ENCODE measurements around the gene SWI5. TPM values are rescaled to one million over a fixed set of nuclear protein-coding genes. Genes with fewer than 3 reads are reported as not detected.

The SWI5 gene
- total RNA-seq, 1 experiment from 2014 or later, result 22.4 TPM

DNA sequence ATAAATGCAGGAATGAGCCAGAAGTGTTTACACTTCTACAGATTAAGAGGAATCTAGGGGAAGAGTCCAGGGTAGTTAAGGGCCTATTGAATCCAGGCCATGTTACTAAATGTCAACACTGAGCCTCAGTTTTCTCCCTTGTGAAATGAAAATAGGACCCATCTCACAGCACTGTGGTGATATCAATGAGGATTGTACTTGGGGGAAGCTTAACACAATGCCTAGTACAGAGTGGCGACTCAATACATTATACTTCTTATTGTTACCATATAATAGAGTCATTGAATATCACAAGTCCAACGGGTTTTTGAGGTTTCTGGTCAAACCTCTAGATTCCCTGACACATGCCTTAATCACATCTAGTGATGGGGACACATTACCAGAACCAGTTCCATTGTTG lies 41.6 kb downstream of the SWI5 start:
- H3K9me2 ChIP-seq (ENCODE audit: insufficient read depth), result no peaks in the 10 kb centered on the region
- H3K36me3 ChIP-seq (ENCODE audit: control insufficient read depth in 1 of 2, insufficient read depth in 2 of 2, low read length in 2 of 2), result peaks cover 8 to 15% of the 10 kb centered on the region in 2 experiments; a peak in 3 of 4 replicates
- ChIA-PET RAD21 (ENCODE audit: low non-redundant PET in 1 of 2, low total read pairs in 2 of 2, uncharacterized antibody in 2 of 2, unreplicated experiment in 2 of 2) (interaction anchor here in 1 of 2 experiments (0.8 kb wide), 1 partner anchor 21 kb away, joined by 3 read pairs; no protein-coding TSS in a partner anchor), CTCF (no interaction called here), POLR2A (no interaction called here)
- no peak overlapping the region for H3K4me3 ChIP-seq (replicated peaks in 1 of 2; ENCODE audit: low read depth in 1 of 2, low read length in 2 of 2)
- H3K4me2 ChIP-seq (ENCODE audit: low read length), result no peak overlapping the region
- ATAC-seq (no peak), DNase-seq (ENCODE audit: low read depth, low spot score) (no peak)
- H3K79me2 ChIP-seq (ENCODE audit: insufficient read depth, low read length), result peaks cover 14% of the 10 kb centered on the region
- no TSS peak for BruUV-seq (replicated peaks)
- H3K27me3 ChIP-seq (ENCODE audit: insufficient read depth, low read length), result no peaks in the 10 kb centered on the region
- no peak overlapping the region for H2AFZ ChIP-seq (ENCODE audit: low read depth, low read length, poor library complexity, severe bottlenecking)
- intact Hi-C loops (cut with micrococcal nuclease), result no loop called here
- TF ChIP-seq FOSL1 (IDR thresholded peaks at IDR 0.05; ENCODE audit: low read depth) (no peak), POLR2AphosphoS5 (IDR thresholded peaks at IDR 0.05; ENCODE audit: low read depth, low read length) (no peak), CEBPB (IDR thresholded peaks at IDR 0.05; ENCODE audit: low read depth) (no peak), EZH2phosphoT487 (IDR thresholded peaks at IDR 0.05; ENCODE audit: borderline replicate concordance) (no peak), SP1 (IDR thresholded peaks at IDR 0.05; ENCODE audit: low read depth) (no peak), ELF1 (IDR thresholded peaks at IDR 0.05; ENCODE audit: borderline replicate concordance, low read depth) (no peak), EGR1 (IDR thresholded peaks at IDR 0.05; ENCODE audit: low read depth) (no peak), EZH2 (IDR thresholded peaks at IDR 0.05) (no peak), SIN3A (IDR thresholded peaks at IDR 0.05; ENCODE audit: low read depth) (no peak)
- TF ChIP-seq, protein P1, sequence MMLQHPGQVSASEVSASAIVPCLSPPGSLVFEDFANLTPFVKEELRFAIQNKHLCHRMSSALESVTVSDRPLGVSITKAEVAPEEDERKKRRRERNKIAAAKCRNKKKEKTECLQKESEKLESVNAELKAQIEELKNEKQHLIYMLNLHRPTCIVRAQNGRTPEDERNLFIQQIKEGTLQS (IDR thresholded peaks at IDR 0.05), result no peak
- TF ChIP-seq, protein P2, sequence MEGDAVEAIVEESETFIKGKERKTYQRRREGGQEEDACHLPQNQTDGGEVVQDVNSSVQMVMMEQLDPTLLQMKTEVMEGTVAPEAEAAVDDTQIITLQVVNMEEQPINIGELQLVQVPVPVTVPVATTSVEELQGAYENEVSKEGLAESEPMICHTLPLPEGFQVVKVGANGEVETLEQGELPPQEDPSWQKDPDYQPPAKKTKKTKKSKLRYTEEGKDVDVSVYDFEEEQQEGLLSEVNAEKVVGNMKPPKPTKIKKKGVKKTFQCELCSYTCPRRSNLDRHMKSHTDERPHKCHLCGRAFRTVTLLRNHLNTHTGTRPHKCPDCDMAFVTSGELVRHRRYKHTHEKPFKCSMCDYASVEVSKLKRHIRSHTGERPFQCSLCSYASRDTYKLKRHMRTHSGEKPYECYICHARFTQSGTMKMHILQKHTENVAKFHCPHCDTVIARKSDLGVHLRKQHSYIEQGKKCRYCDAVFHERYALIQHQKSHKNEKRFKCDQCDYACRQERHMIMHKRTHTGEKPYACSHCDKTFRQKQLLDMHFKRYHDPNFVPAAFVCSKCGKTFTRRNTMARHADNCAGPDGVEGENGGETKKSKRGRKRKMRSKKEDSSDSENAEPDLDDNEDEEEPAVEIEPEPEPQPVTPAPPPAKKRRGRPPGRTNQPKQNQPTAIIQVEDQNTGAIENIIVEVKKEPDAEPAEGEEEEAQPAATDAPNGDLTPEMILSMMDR (IDR thresholded peaks at IDR 0.05 in 2 of 3, conservative IDR thresholded peaks at IDR 0.05 in 1 of 3; ENCODE audit: borderline replicate concordance in 1 of 3, insufficient read depth in 1 of 3, low read depth in 2 of 3, low read length in 2 of 3), result no peak
- TF ChIP-seq, protein P3, sequence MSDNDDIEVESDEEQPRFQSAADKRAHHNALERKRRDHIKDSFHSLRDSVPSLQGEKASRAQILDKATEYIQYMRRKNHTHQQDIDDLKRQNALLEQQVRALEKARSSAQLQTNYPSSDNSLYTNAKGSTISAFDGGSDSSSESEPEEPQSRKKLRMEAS (IDR thresholded peaks at IDR 0.05), result no peak
- H3K9me3 ChIP-seq (ENCODE audit: control insufficient read depth in 1 of 2, insufficient read depth in 1 of 2, low read depth in 1 of 2, low read length in 2 of 2), result no peaks in the 10 kb centered on the region
- no peak overlapping the region for H3K9ac ChIP-seq (ENCODE audit: low read length)
- peaks cover 4 to 7% of the 10 kb centered on the region in 2 experiments for H3K4me1 ChIP-seq (ENCODE audit: control insufficient read depth in 1 of 2, insufficient read depth in 2 of 2, low read length in 2 of 2)
- no peak overlapping the region for H3K27ac ChIP-seq (ENCODE audit: low read depth, low read length)
- H4K20me1 ChIP-seq (ENCODE audit: insufficient read depth), result no peaks in the 10 kb centered on the region

Data from HCT116 (cell line).